K562 (cell line): ENCODE measurements around the gene PAGE1. TPM values are rescaled to one million over a fixed set of nuclear protein-coding genes. Genes with fewer than 3 reads are reported as not detected.

Source experiments
- BHLHE40 ChIP-seq: IDR thresholded peaks from 2 replicates; pipeline ENCODE4 v1.6.1; 2011; ENCODE audit warnings: low read length, improper control_type of control experiment
- CBFA2T2 ChIP-seq: fragments of 450-650 bp; conservative IDR thresholded peaks from 2 replicates; pipeline ENCODE4 v1.6.1; 2017; ENCODE audit warnings: mild to moderate bottlenecking
- CC2D1A ChIP-seq: fragments of 450-650 bp; IDR thresholded peaks from 2 replicates; pipeline ENCODE4 v1.6.1; 2017; ENCODE audit warnings: mild to moderate bottlenecking
- HBP1 ChIP-seq: fragments of 450-650 bp; formaldehyde crosslinking; IDR thresholded peaks from 2 replicates; pipeline ENCODE4 v1.4.0; 2022; ENCODE audit warnings: missing genetic modification characterization
- HDGF ChIP-seq: fragments of 450-650 bp; IDR thresholded peaks from 2 replicates; pipeline ENCODE4 v1.6.1; 2016
- HNRNPL ChIP-seq: fragments of 200-400 bp; formaldehyde crosslinking; IDR thresholded peaks from 2 replicates; pipeline ENCODE4 v1.6.1; 2017; ENCODE audit warnings: low read depth, mild to moderate bottlenecking, low read length
- HSF4 ChIP-seq: fragments of 250-450 bp; sonication (Bioruptor Pico); IDR thresholded peaks from 2 replicates; pipeline ENCODE4 v2.1.2; 2022; ENCODE audit warnings: mild to moderate bottlenecking, moderate library complexity, borderline replicate concordance
- KDM2B ChIP-seq: fragments of 250-450 bp; sonication (Bioruptor Pico); IDR thresholded peaks from 2 replicates; pipeline ENCODE4 v1.8.0; 2021; ENCODE audit warnings: mild to moderate bottlenecking, moderate library complexity
- KLF16 ChIP-seq: IDR thresholded peaks from 2 replicates; pipeline ENCODE4 v1.6.1; 2016; ENCODE audit warnings: antibody characterized with exemption
- MEF2D ChIP-seq: conservative IDR thresholded peaks from 2 replicates; pipeline ENCODE4 v1.6.1; 2016; ENCODE audit warnings: low read depth, missing genetic modification characterization, missing compliant biosample characterization
- MEIS2 ChIP-seq: fragments of 450-650 bp; IDR thresholded peaks from 2 replicates; pipeline ENCODE4 v1.6.1; 2014; ENCODE audit warnings: mild to moderate bottlenecking; ENCODE audit not compliant: partially characterized antibody
- MLLT1 ChIP-seq, 2 experiments: fragments of 450-650 bp; IDR thresholded peaks; 2 replicates each; pipeline ENCODE4 v1.6.1; 2016
- MTA1 ChIP-seq: fragments of 450-650 bp; IDR thresholded peaks from 2 replicates; pipeline ENCODE4 v1.6.1; 2017; ENCODE audit warnings: borderline replicate concordance
- OTX1 ChIP-seq: fragments of 450-650 bp; formaldehyde crosslinking; IDR thresholded peaks from 2 replicates; pipeline ENCODE4 v1.4.0; 2022; ENCODE audit warnings: mild to moderate bottlenecking
- RCOR1 ChIP-seq, 2 experiments: IDR thresholded peaks; 2 replicates each; pipeline ENCODE4 v1.6.1; 2012; ENCODE audit warnings: low read depth in 2 of 2, low read length in 2 of 2, borderline replicate concordance in 1 of 2, improper control_type of control experiment in 1 of 2
- SREBF1 ChIP-seq: fragments of 150-350 bp; IDR thresholded peaks from 2 replicates; pipeline ENCODE4 v1.6.1; 2014; ENCODE audit warnings: antibody characterized with exemption, low read depth, low read length, borderline replicate concordance
- TAF15 ChIP-seq: fragments of 200-400 bp; formaldehyde crosslinking; IDR thresholded peaks from 2 replicates; pipeline ENCODE4 v1.6.1; 2017; ENCODE audit warnings: mild to moderate bottlenecking, low read depth, low read length, moderate library complexity
- UBTF ChIP-seq, 2 experiments: IDR thresholded peaks; 2 replicates each; pipeline ENCODE4 v1.6.1; 2012; ENCODE audit warnings: improper control_type of control experiment in 2 of 2, low read depth in 2 of 2, low read length in 2 of 2, borderline replicate concordance in 1 of 2
- ZBED1 ChIP-seq: IDR thresholded peaks from 2 replicates; pipeline ENCODE4 v1.6.1; 2014
- ZNF449 ChIP-seq: fragments of 250-450 bp; sonication (Bioruptor Pico); IDR thresholded peaks from 2 replicates; pipeline ENCODE4 v1.8.0; 2022; ENCODE audit warnings: moderate library complexity, mild to moderate bottlenecking, inconsistent platforms
- ZNF764 ChIP-seq: fragments of 250-450 bp; sonication (Bioruptor Pico); IDR thresholded peaks from 2 replicates; pipeline ENCODE4 v1.4.0; 2020; ENCODE audit warnings: low read depth, mild to moderate bottlenecking, moderate library complexity
- polyA plus RNA-seq, 8 experiments: library from polyadenylated mRNA; depleted of rRNA in 4 of 8; stranded (reverse) in 5 of 8; unstranded in 3 of 8; fragments of >200 nt; fragmentation: Nextera tagmentation in 2 of 8; fragmentation: Illumina TruSeq in 1 of 8; extraction: Ambion mirVana in 2 of 8; extraction: Trizol in 1 of 8; gene quantifications; 2 replicates each; pipeline versions ENCODE4 v1.2.1 to v1.2.3, GENCODE V29; 2011 to 2014; ENCODE audit warnings: inconsistent platforms in 1 of 8, missing spikeins in 1 of 8
- total RNA-seq, 7 experiments: library from RNA; depleted of rRNA in 6 of 7; stranded (reverse); fragments of >200 nt in 6 of 7; fragmentation: Illumina TruSeq in 2 of 7; extraction: Trizol in 2 of 7; gene quantifications; 2 replicates each; pipeline versions ENCODE4 v1.2.1 to v1.2.3, GENCODE V29; 2011 to 2021; ENCODE audit warnings: low replicate concordance in 1 of 7

PAGE1 gene
- total and polyA plus RNA-seq, 9 of the 15 experiments (the other 6 are each of a cell fraction or from before 2014, with no cell fraction given) = 43.5 to 520 (median 123) TPM

GRCh38 chrX:49673394-49673793 lies 22.4 kb downstream of the PAGE1 start (continued):
- no peak for TF ChIP-seq HBP1 (CRISPR knock-in tag)
- no peak for TF ChIP-seq MTA1
- no peak for TF ChIP-seq HSF4 (CRISPR knock-in tag)
- 0 out of 2 replicates have a peak, but pooled peaks have one; percentile 11 for TF ChIP-seq BHLHE40
- TF ChIP-seq MEF2D (tag) = no peak
- no peak for TF ChIP-seq TAF15
- no peak for TF ChIP-seq ZBED1
- TF ChIP-seq OTX1 (CRISPR knock-in tag) = no peak
- TF ChIP-seq HDGF = no peak
- no peak for TF ChIP-seq SREBF1
- TF ChIP-seq UBTF (IDR thresholded peaks at IDR 0.05; ENCODE audit: borderline replicate concordance in 1 of 2, low read depth in 2 of 2, low read length in 2 of 2) = no peak
- 0 out of 2 replicates have a peak, but pooled peaks have one; percentile 69 for TF ChIP-seq KLF16
- peak; percentile 50 for TF ChIP-seq MEIS2
- TF ChIP-seq ZNF449 (CRISPR knock-in tag) = no peak
- TF ChIP-seq KDM2B = no peak
- peak in 1 of 2 experiments; percentile 69; a peak in 2 of 4 replicates for TF ChIP-seq RCOR1 (IDR thresholded peaks at IDR 0.05; ENCODE audit: borderline replicate concordance in 1 of 2, low read depth in 2 of 2, low read length in 2 of 2)
- no peak for TF ChIP-seq HNRNPL
- no peak for TF ChIP-seq MLLT1 (IDR thresholded peaks at IDR 0.05)
- peak; percentile 79 for TF ChIP-seq CBFA2T2
- TF ChIP-seq CC2D1A = no peak
- TF ChIP-seq ZNF764 = no peak
